IMR-90 (cell line): ENCODE results near the gene CD164L2. TPM values are rescaled to one million over a fixed set of nuclear protein-coding genes. Genes with fewer than 3 reads are reported as not detected.

Source experiments
- ATAC-seq: fragments of 200-7000 bp; cut with Tn5 transposase; 2 replicates; pipeline ENCODE4 v1.9.1; 2020; ENCODE audit warnings: low read depth, mild to moderate bottlenecking, moderate library complexity
- BruUV-seq: library from RNA; stranded (reverse); fragments of 400-500 nt; replicated peaks from 2 replicates; lab custom pipeline; 2021; lab: Mats Ljungman, UMichigan
- CTCF ChIA-PET: fragments of 300-600 bp; formaldehyde crosslinking; extraction: SDS; loops from one replicate; lab custom pipeline; 2021; ENCODE audit warnings: antibody characterized with exemption; lab: Yijun Ruan, JAX
- POLR2A ChIA-PET: fragments of 300-600 bp; sonication (Branson Sonifier 250); formaldehyde crosslinking; loops from one replicate; lab custom pipeline; 2022; ENCODE audit warnings: antibody characterized with exemption; ENCODE audit not compliant: unreplicated experiment; lab: Charles Lee
- DNase-seq: peaks from one replicate; pipeline ENCODE4 v3.0.0; 2013
- H2AFZ ChIP-seq: replicated peaks from 2 replicates; pipeline ENCODE3; 2013; ENCODE audit warnings: low read length, mild to moderate bottlenecking; ENCODE audit not compliant: poor library complexity
- H2AK5ac ChIP-seq: 2 replicates; pipeline ENCODE4 v1.6.1; 2013; ENCODE audit warnings: low read depth, low read length, inconsistent platforms
- H2AK9ac ChIP-seq: replicated peaks from 2 replicates; pipeline ENCODE3; 2013; ENCODE audit warnings: mild to moderate bottlenecking, low read depth, low read length, moderate library complexity; ENCODE audit not compliant: poor library complexity
- H2BK120ac ChIP-seq: 2 replicates; pipeline ENCODE4 v1.6.1; 2013; ENCODE audit warnings: low read depth, low read length, inconsistent platforms
- H2BK15ac ChIP-seq: 3 replicates; pipeline ENCODE4 v1.6.1; 2013; ENCODE audit warnings: low read depth, low read length, inconsistent platforms
- H2BK20ac ChIP-seq: 2 replicates; pipeline ENCODE4 v1.6.1; 2013; ENCODE audit warnings: low read depth, mild to moderate bottlenecking, inconsistent platforms, low read length, moderate library complexity
- H2BK5ac ChIP-seq: 2 replicates; pipeline ENCODE4 v1.6.1; 2013; ENCODE audit warnings: mild to moderate bottlenecking, low read depth, low read length, inconsistent platforms; ENCODE audit not compliant: poor library complexity, severe bottlenecking
- H3K14ac ChIP-seq: replicated peaks from 2 replicates; pipeline ENCODE4 v1.6.1; 2013; ENCODE audit warnings: low read depth, low read length, inconsistent platforms
- H3K18ac ChIP-seq: 2 replicates; pipeline ENCODE4 v1.6.1; 2013; ENCODE audit warnings: low read depth, low read length, control low read depth
- H3K23ac ChIP-seq: 2 replicates; pipeline ENCODE4 v1.6.1; 2013; ENCODE audit warnings: low read depth, low read length, inconsistent platforms
- H3K27ac ChIP-seq: 2 replicates; pipeline ENCODE4 v1.5.1; 2013; ENCODE audit warnings: mild to moderate bottlenecking, control low read depth, low read length; ENCODE audit not compliant: insufficient read depth
- H3K27me3 ChIP-seq: 2 replicates; pipeline ENCODE4 v1.6.1; 2013; ENCODE audit warnings: low read length; ENCODE audit not compliant: control insufficient read depth, insufficient read depth
- H3K36me3 ChIP-seq: 2 replicates; pipeline ENCODE4 v1.6.1; 2013; ENCODE audit warnings: low read length, mixed read lengths; ENCODE audit not compliant: control insufficient read depth, insufficient read depth
- H3K4ac ChIP-seq: 2 replicates; pipeline ENCODE4 v1.6.1; 2013; ENCODE audit warnings: low read depth, low read length, inconsistent platforms
- H3K4me1 ChIP-seq: 2 replicates; pipeline ENCODE4 v1.6.1; 2013; ENCODE audit warnings: low read length, mixed read lengths; ENCODE audit not compliant: control insufficient read depth, insufficient read depth
- H3K4me2 ChIP-seq: 2 replicates; pipeline ENCODE4 v1.6.1; 2013; ENCODE audit warnings: low read depth, mild to moderate bottlenecking, control low read depth, low read length, moderate library complexity
- H3K4me3 ChIP-seq: 2 replicates; pipeline ENCODE4 v1.5.1; 2013; ENCODE audit warnings: low read depth, mild to moderate bottlenecking, control low read depth, low read length, moderate library complexity; ENCODE audit not compliant: insufficient read depth
- H3K56ac ChIP-seq: 2 replicates; pipeline ENCODE4 v1.6.1; 2013; ENCODE audit warnings: low read length, inconsistent platforms; ENCODE audit not compliant: insufficient read depth; ENCODE audit errors: extremely low read depth
- H3K79me1 ChIP-seq, 2 experiments: 2 replicates each; pipeline ENCODE4 v1.6.1; 2013; ENCODE audit warnings: low read length in 2 of 2, inconsistent platforms in 1 of 2, low read depth in 1 of 2
- H3K9ac ChIP-seq: 2 replicates; pipeline ENCODE4 v1.6.1; 2013; ENCODE audit warnings: low read depth, low read length, control low read depth
- H3K9me1 ChIP-seq: 2 replicates; pipeline ENCODE4 v1.6.1; 2013; ENCODE audit warnings: low read length, inconsistent platforms; ENCODE audit not compliant: insufficient read depth
- H3K9me3 ChIP-seq: 2 replicates; pipeline ENCODE4 v1.6.1; 2013; ENCODE audit warnings: low read length; ENCODE audit not compliant: control insufficient read depth, insufficient read depth
- H4K20me1 ChIP-seq: 2 replicates; pipeline ENCODE4 v1.6.1; 2013; ENCODE audit warnings: low read length, inconsistent platforms; ENCODE audit not compliant: insufficient read depth
- H4K5ac ChIP-seq: 2 replicates; pipeline ENCODE4 v1.6.1; 2013; ENCODE audit warnings: mild to moderate bottlenecking, low read depth, low read length, control low read depth
- H4K8ac ChIP-seq, 2 experiments: 2 replicates each; pipeline ENCODE4 v1.6.1; 2013; ENCODE audit warnings: low read depth in 2 of 2, low read length in 2 of 2, control low read depth in 1 of 2, inconsistent platforms in 1 of 2
- H4K91ac ChIP-seq: 2 replicates; pipeline ENCODE4 v1.6.1; 2013; ENCODE audit warnings: low read depth, low read length, inconsistent platforms; ENCODE audit not compliant: insufficient read depth
- BHLHE40 ChIP-seq: fragments of 150-350 bp; IDR thresholded peaks from 2 replicates; pipeline ENCODE4 v1.6.1; 2016; ENCODE audit warnings: mild to moderate bottlenecking, low read depth, low read length
- CEBPB ChIP-seq: IDR thresholded peaks from 2 replicates; pipeline ENCODE4 v1.6.1; 2012; ENCODE audit warnings: low read depth, low read length, improper control_type of control experiment
- MAFK ChIP-seq: IDR thresholded peaks from 2 replicates; pipeline ENCODE4 v1.6.1; 2012; ENCODE audit warnings: low read depth, low read length, improper control_type of control experiment
- MAZ ChIP-seq: IDR thresholded peaks from 2 replicates; pipeline ENCODE4 v1.6.1; 2012; ENCODE audit warnings: low read depth, mild to moderate bottlenecking, low read length, improper control_type of control experiment, moderate library complexity, borderline replicate concordance
- MXI1 ChIP-seq: IDR thresholded peaks from 2 replicates; pipeline ENCODE4 v1.6.1; 2012; ENCODE audit warnings: low read depth, mild to moderate bottlenecking, low read length, moderate library complexity, borderline replicate concordance
- NFE2L2 ChIP-seq: fragments of 150-350 bp; IDR thresholded peaks from 2 replicates; pipeline ENCODE4 v1.6.1; 2016; ENCODE audit warnings: low read depth, mild to moderate bottlenecking, low read length
- POLR2A ChIP-seq: IDR thresholded peaks from 2 replicates; pipeline ENCODE4 v1.6.1; 2012; ENCODE audit warnings: mild to moderate bottlenecking, low read depth, low read length
- RCOR1 ChIP-seq: IDR thresholded peaks from 2 replicates; pipeline ENCODE4 v1.6.1; 2012; ENCODE audit warnings: mild to moderate bottlenecking, low read length, improper control_type of control experiment; ENCODE audit not compliant: insufficient replicate concordance
- SMC3 ChIP-seq: fragments of 150-350 bp; IDR thresholded peaks from 2 replicates; pipeline ENCODE4 v1.6.1; 2016; ENCODE audit warnings: low read depth, mild to moderate bottlenecking, antibody characterized with exemption, low read length, moderate library complexity
- WGBS, 2 experiments: methylation state at CpG; one replicate each; pipeline versions ENCODE4 v1.1.5 to v1.1.7; 2013; ENCODE audit warnings: missing lambda C conversion rate in 2 of 2; ENCODE audit not compliant: insufficient read length in 1 of 2; ENCODE audit errors: extremely low coverage in 2 of 2; 5-methylcytosine and 5-hydroxymethylcytosine counted together
- dilution Hi-C: fragments of 300-500 bp; cut with HindIII; formaldehyde crosslinking; loops from one replicate; pipeline ENCODE4 v1.14.3; 2018; ENCODE audit warnings: low sequenced_read_pairs; ENCODE audit not compliant: unreplicated experiment
- in situ Hi-C: fragments of 300-500 bp; cut with MboI; formaldehyde crosslinking; loops from 3 replicates; pipeline ENCODE4 v1.14.3; 2019; ENCODE audit warnings: low sequenced_read_pairs, inconsistent platforms, mixed read lengths
- intact Hi-C: fragments of 100-400 bp; cut with micrococcal nuclease; formaldehyde crosslinking; loops from 2 replicates; pipeline ENCODE4 v1.10.0; 2022
- polyA plus RNA-seq, 3 experiments: library from polyadenylated mRNA; depleted of rRNA; stranded (reverse); fragments of >200 nt; gene quantifications; 2 replicates each; pipeline ENCODE4 v1.2.3, GENCODE V29; 2012; ENCODE audit warnings: low replicate concordance in 1 of 3
- total RNA-seq: library from RNA; depleted of rRNA; stranded (reverse); fragments of >200 nt; gene quantifications from 2 replicates; pipeline ENCODE4 v1.2.3, GENCODE V29; 2012
- TF ChIP-seq, protein P1 (sequence below): fragments of 150-350 bp; IDR thresholded peaks from 2 replicates; pipeline ENCODE4 v1.6.1; 2016; ENCODE audit warnings: low read depth, mild to moderate bottlenecking, low read length, moderate library complexity, borderline replicate concordance

The CD164L2 gene
- total and polyA plus RNA-seq, 2 of the 4 experiments (the other 2 are of a cell fraction): not detected

DNA sequence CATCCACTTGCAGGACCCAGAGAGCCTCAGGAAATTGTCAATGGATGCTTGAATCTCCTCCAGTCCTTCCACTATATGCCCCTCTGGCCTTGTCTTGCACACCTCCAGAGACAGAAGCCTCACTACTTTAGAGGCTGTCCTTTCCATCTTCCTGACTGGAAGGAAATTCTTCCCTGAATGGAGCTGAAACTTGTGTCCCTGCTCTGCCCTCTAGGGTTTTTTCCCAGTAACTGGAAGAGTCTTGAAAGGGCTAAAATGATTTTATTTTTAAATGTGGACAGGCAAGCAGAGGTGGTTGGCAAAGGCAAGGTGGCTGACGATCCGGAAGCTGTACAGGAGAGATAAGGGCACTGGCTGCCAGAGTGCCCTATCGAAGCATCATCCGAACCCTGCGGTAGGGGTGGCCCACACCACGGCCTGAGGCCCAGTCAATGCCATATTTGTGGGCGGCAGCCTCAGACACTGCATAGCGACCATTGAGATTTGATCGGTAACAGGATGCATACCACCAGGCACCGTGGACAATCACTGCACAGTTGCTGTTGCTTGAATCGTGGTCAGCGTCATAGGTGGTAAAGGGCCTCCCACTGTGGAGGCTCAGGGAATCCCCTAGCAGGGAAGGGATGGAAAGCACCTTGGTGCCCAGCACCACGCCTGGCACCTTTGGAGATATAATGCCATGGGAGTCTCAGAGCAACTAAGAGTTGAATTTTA is 14.1 kb downstream of the CD164L2 start (continued):
- TF ChIP-seq BHLHE40: no peak

DNA sequence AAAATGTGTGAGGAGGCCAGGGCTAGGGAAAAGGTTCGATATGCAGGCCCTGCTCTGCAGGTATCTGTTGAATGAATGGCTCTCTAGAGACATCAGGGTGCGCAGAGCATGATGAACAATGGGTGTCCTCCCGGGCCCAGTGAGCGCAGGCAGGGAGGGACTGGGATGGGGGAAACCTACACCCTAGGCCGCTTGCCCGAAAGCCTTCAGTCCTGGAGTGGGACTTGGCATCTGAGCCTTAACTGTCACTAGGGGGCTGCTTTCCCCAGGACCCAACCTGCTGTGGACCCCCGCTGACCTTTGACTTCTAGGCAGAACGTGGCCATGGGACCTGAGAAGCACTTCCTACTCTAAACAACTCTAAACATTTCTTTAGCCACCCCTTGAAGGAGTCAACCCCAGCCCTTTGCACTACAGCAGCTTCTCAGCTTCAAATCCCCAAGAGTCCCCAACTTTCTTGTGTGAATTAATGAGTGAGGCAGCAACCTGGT is 15.9 kb downstream of the CD164L2 start:
- Histone ChIP-seq H3K9ac (peak overlapping the region; percentile 93), H3K27ac (peak overlapping the region; percentile 94), H3K27me3 (no peaks in the 10 kb centered on the region), H2AK5ac (peak overlapping the region; percentile 70), H3K4me1 (peaks cover 11% of the 10 kb centered on the region), H4K91ac (peak overlapping the region; percentile 79), H3K9me1 (peaks cover 18% of the 10 kb centered on the region), H2BK120ac (no peak overlapping the region), H3K4me3 (peak overlapping the region; percentile 77), H4K5ac (peak overlapping the region; percentile 70; the same call in 1 of the 2 replicates), H3K56ac (peak overlapping the region; percentile 79; the same call in 1 of the 2 replicates), H4K8ac (peak overlapping the region; percentile 71 to 93), H2BK15ac (no peak overlapping the region), H3K9me3 (no peaks in the 10 kb centered on the region), H3K23ac (peak overlapping the region; percentile 86; the same call in 1 of the 2 replicates), H2AFZ (peak overlapping the region; percentile 99), H2BK5ac (peak overlapping the region; percentile 47), H3K4me2 (peak overlapping the region; percentile 98), H3K14ac (peak overlapping the region; percentile 74; the same call in 1 of the 2 replicates), H2AK9ac (peak overlapping the region; percentile 83), H4K20me1 (peaks cover 2% of the 10 kb centered on the region; the same call in 1 of the 2 replicates), H3K36me3 (peaks cover 16% of the 10 kb centered on the region), H2BK20ac (no peak overlapping the region), H3K18ac (0 out of 2 replicates have a peak overlapping the region, but pooled peaks have one; percentile 29), H3K79me1 (peaks cover 6 to 24% of the 10 kb centered on the region in 2 experiments; a peak in 3 of 4 replicates), H3K4ac (peak overlapping the region; percentile 89)
- no peak for DNase-seq
- no peak for ATAC-seq
- TF ChIP-seq, protein P1, sequence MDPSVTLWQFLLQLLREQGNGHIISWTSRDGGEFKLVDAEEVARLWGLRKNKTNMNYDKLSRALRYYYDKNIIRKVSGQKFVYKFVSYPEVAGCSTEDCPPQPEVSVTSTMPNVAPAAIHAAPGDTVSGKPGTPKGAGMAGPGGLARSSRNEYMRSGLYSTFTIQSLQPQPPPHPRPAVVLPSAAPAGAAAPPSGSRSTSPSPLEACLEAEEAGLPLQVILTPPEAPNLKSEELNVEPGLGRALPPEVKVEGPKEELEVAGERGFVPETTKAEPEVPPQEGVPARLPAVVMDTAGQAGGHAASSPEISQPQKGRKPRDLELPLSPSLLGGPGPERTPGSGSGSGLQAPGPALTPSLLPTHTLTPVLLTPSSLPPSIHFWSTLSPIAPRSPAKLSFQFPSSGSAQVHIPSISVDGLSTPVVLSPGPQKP: no peak
- TF ChIP-seq SMC3: no peak
- TF ChIP-seq CEBPB: no peak
- no peak for TF ChIP-seq MAZ
- no peak for TF ChIP-seq MAFK
- TF ChIP-seq BHLHE40: no peak
- TF ChIP-seq MXI1: no peak
- no peak for TF ChIP-seq NFE2L2
- TF ChIP-seq RCOR1: no peak
- TF ChIP-seq POLR2A: no peak
- no TSS peak for BruUV-seq
- ChIA-PET CTCF (interaction anchor here (0.8 to 2.3 kb wide), 7 partner anchors 10 to 71 kb away, joined by 3 to 9 read pairs (median 6); no protein-coding TSS in a partner anchor), POLR2A (interaction anchor here (0.5 kb wide), 1 partner anchor 313 kb away, joined by 5 read pairs; no protein-coding TSS in a partner anchor)
- in situ Hi-C loops (no loop called here), dilution Hi-C loops (no loop called here), intact Hi-C loops (loop anchor here (2.0 kb wide), 1 partner anchor 66 kb away; no protein-coding TSS in a partner anchor)
- WGBS, 2 experiments: 10% methylated on average over 2 of the region's 8 CpGs; no CpG with 5 or more reads in 1 of the 2 experiments
